A549 (cell line): ENCODE data around the gene RFXAP. TPM values are rescaled to one million over a fixed set of nuclear protein-coding genes. Genes with fewer than 3 reads are reported as not detected.

Experiments used
- ATAC-seq, 2 experiments: fragments of 200-7000 bp in 1 of 2; fragments of >200 bp in 1 of 2; cut with Nextera tagmentation in 1 of 2; cut with Tn5 transposase in 1 of 2; 3 replicates each; pipeline versions ENCODE4 v1.8.0 to v1.9.1; 2018 to 2020; ENCODE audit warnings: mild to moderate bottlenecking in 1 of 2, moderate library complexity in 1 of 2
- CTCF ChIA-PET: fragments of 300-600 bp; sonication (Branson Sonifier 250); formaldehyde crosslinking; extraction: SDS; loops from one replicate; lab custom pipeline; 2021; ENCODE audit warnings: antibody characterized with exemption, inconsistent platforms; lab: Yijun Ruan, JAX
- POLR2A ChIA-PET: fragments of 350-600 bp; formaldehyde crosslinking; extraction: SDS; loops from one replicate; lab custom pipeline; 2021; ENCODE audit warnings: antibody characterized with exemption, inconsistent platforms; lab: Yijun Ruan, JAX
- DNase-seq, 2 experiments: peaks; one replicate each; pipeline versions ENCODE4 v3.0.0 to v3.0.0-alpha.2; 2011 to 2016; ENCODE audit warnings: low read depth in 1 of 2, low spot score in 1 of 2
- FAIRE-seq: peaks from 2 replicates; lab custom pipeline; 2011; peaks lifted over from hg19 to GRCh38; lab: Jason Lieb, UNC
- H3K27ac ChIP-seq, 2 experiments: fragments of >200 bp; sonication (Bioruptor Twin); formaldehyde crosslinking; 3 replicates each; pipeline ENCODE4 v1.5.1; 2016 to 2017
- H3K4me1 ChIP-seq: fragments of >200 bp; sonication (Bioruptor Twin); formaldehyde crosslinking; 3 replicates; pipeline ENCODE4 v1.6.1; 2016
- H3K4me2 ChIP-seq: fragments of >200 bp; sonication (Bioruptor Twin); formaldehyde crosslinking; 3 replicates; pipeline ENCODE4 v1.6.1; 2016
- H3K4me3 ChIP-seq: fragments of >200 bp; sonication (Bioruptor Twin); formaldehyde crosslinking; 3 replicates; pipeline ENCODE4 v1.5.1; 2016
- H3K9me3 ChIP-seq: fragments of >200 bp; sonication (Bioruptor Twin); formaldehyde crosslinking; 3 replicates; pipeline ENCODE4 v1.6.1; 2016
- ATOH8 ChIP-seq: fragments of 250-450 bp; sonication (Bioruptor Pico); IDR thresholded peaks from 2 replicates; pipeline ENCODE4 v1.5.0; 2020; ENCODE audit warnings: low read depth, mild to moderate bottlenecking, moderate library complexity
- CBX2 ChIP-seq: fragments of 200-600 bp; sonication (generic); IDR thresholded peaks from 2 replicates; pipeline ENCODE4 v1.6.1; 2016; ENCODE audit warnings: low read depth, mild to moderate bottlenecking, borderline replicate concordance
- CEBPB ChIP-seq, 2 experiments: fragments of >200 bp in 1 of 2; sonication (Bioruptor Twin) in 1 of 2; formaldehyde crosslinking in 1 of 2; IDR thresholded peaks; 2 replicates each; pipeline ENCODE4 v1.6.1; 2012 to 2016
- CHD4 ChIP-seq: fragments of 200-600 bp; sonication (generic); IDR thresholded peaks from 2 replicates; pipeline ENCODE4 v1.6.1; 2016; ENCODE audit warnings: antibody characterized with exemption, mild to moderate bottlenecking, borderline replicate concordance
- E2F6 ChIP-seq: IDR thresholded peaks from 2 replicates; pipeline ENCODE4 v1.6.1; 2012; ENCODE audit warnings: low read depth, borderline replicate concordance
- EHF ChIP-seq: fragments of 250-450 bp; sonication (Bioruptor Pico); IDR thresholded peaks from 2 replicates; pipeline ENCODE4 v1.5.0; 2020; ENCODE audit warnings: mild to moderate bottlenecking
- EHMT2 ChIP-seq: fragments of 200-600 bp; sonication (generic); IDR thresholded peaks from 2 replicates; pipeline ENCODE4 v1.6.1; 2016; ENCODE audit warnings: antibody characterized with exemption, low read depth, mild to moderate bottlenecking, moderate library complexity
- ELK1 ChIP-seq: fragments of 150-350 bp; IDR thresholded peaks from 2 replicates; pipeline ENCODE4 v1.6.1; 2014; ENCODE audit warnings: low read depth, mild to moderate bottlenecking, low read length
- ESRRA ChIP-seq: fragments of 150-350 bp; IDR thresholded peaks from 2 replicates; pipeline ENCODE4 v1.6.1; 2014; ENCODE audit warnings: mild to moderate bottlenecking, low read length, borderline replicate concordance
- FOXS1 ChIP-seq: fragments of 250-450 bp; sonication (Bioruptor Pico); IDR thresholded peaks from 2 replicates; pipeline ENCODE4 v1.5.0; 2020; ENCODE audit warnings: mild to moderate bottlenecking, moderate library complexity
- HDAC2 ChIP-seq: fragments of 200-600 bp; sonication (generic); IDR thresholded peaks from 2 replicates; pipeline ENCODE4 v1.6.1; 2016
- HEYL ChIP-seq: fragments of 250-450 bp; sonication (Bioruptor Pico); IDR thresholded peaks from 2 replicates; pipeline ENCODE4 v1.8.0; 2021; ENCODE audit warnings: mild to moderate bottlenecking, moderate library complexity
- HMGXB4 ChIP-seq: fragments of 250-450 bp; sonication (Bioruptor Pico); IDR thresholded peaks from 2 replicates; pipeline ENCODE4 v1.5.0; 2021; ENCODE audit warnings: mild to moderate bottlenecking, moderate library complexity, borderline replicate concordance
- HOXB13 ChIP-seq: fragments of 250-450 bp; sonication (Bioruptor Pico); IDR thresholded peaks from 2 replicates; pipeline ENCODE4 v1.5.0; 2020; ENCODE audit warnings: low read depth, mild to moderate bottlenecking, moderate library complexity
- MAX ChIP-seq: IDR thresholded peaks from 2 replicates; pipeline ENCODE4 v1.6.1; 2012
- MAZ ChIP-seq: fragments of 150-350 bp; IDR thresholded peaks from 2 replicates; pipeline ENCODE4 v1.6.1; 2014; ENCODE audit warnings: antibody characterized with exemption, low read depth, low read length, borderline replicate concordance
- MYC ChIP-seq: IDR thresholded peaks from 2 replicates; pipeline ENCODE4 v1.6.1; 2012; ENCODE audit warnings: mild to moderate bottlenecking, inconsistent platforms, low read length, improper control_type of control experiment, borderline replicate concordance
- NFE2L2 ChIP-seq: fragments of 150-350 bp; conservative IDR thresholded peaks from 2 replicates; pipeline ENCODE4 v1.6.1; 2014; ENCODE audit warnings: low read length
- NR3C1 ChIP-seq: fragments of >200 bp; sonication (Bioruptor Twin); formaldehyde crosslinking; IDR thresholded peaks from 3 replicates; pipeline ENCODE4 v1.6.1; 2017
- POLR2AphosphoS2 ChIP-seq: conservative IDR thresholded peaks from 2 replicates; pipeline ENCODE4 v1.6.1; 2012; ENCODE audit warnings: low read length, improper control_type of control experiment, inconsistent platforms
- RAD21 ChIP-seq, 2 experiments: fragments of >200 bp in 1 of 2; sonication (Bioruptor Twin) in 1 of 2; formaldehyde crosslinking in 1 of 2; IDR thresholded peaks in 1 of 2; conservative IDR thresholded peaks in 1 of 2; 2 replicates in 1 of 2; 3 replicates in 1 of 2; pipeline ENCODE4 v1.6.1; 2012 to 2018; ENCODE audit warnings: inconsistent platforms in 1 of 2
- TFCP2L1 ChIP-seq: fragments of 250-450 bp; sonication (Bioruptor Pico); IDR thresholded peaks from 2 replicates; pipeline ENCODE4 v1.5.0; 2021; ENCODE audit warnings: mild to moderate bottlenecking
- TP53 ChIP-seq: fragments of 250-450 bp; sonication (Bioruptor Pico); IDR thresholded peaks from 2 replicates; pipeline ENCODE4 v1.5.0; 2021; ENCODE audit warnings: mild to moderate bottlenecking, moderate library complexity
- USF2 ChIP-seq: fragments of 450-650 bp; IDR thresholded peaks from 2 replicates; pipeline ENCODE4 v1.6.1; 2014; ENCODE audit warnings: antibody characterized with exemption
- ZFP36 ChIP-seq: fragments of 450-650 bp; IDR thresholded peaks from 2 replicates; pipeline ENCODE4 v1.6.1; 2014; ENCODE audit warnings: borderline replicate concordance; ENCODE audit not compliant: partially characterized antibody
- ZNF302 ChIP-seq: fragments of 250-450 bp; sonication (Bioruptor Pico); IDR thresholded peaks from 2 replicates; pipeline ENCODE4 v1.9.0; 2021; ENCODE audit warnings: inconsistent platforms, mild to moderate bottlenecking, moderate library complexity
- ZSCAN20 ChIP-seq: fragments of 250-450 bp; sonication (Bioruptor Pico); IDR thresholded peaks from 2 replicates; pipeline ENCODE4 v1.8.0; 2022; ENCODE audit warnings: mild to moderate bottlenecking, moderate library complexity
- WGBS: methylation state at CpG from one replicate; pipeline ENCODE4 v1.1.6; 2017; ENCODE audit errors: missing lambda C conversion rate; 5-methylcytosine and 5-hydroxymethylcytosine counted together
- polyA plus RNA-seq, 4 experiments: library from polyadenylated mRNA; depleted of rRNA in 3 of 4; stranded (reverse); fragments of >200 nt; fragmentation: RNase III in 1 of 4; extraction: RNeasy Plus Mini Kit Qiagen cat#74134 plus additional on column Dnase treatment in 1 of 4; gene quantifications; 2 replicates in 3 of 4; 3 replicates in 1 of 4; pipeline ENCODE4 v1.2.3, GENCODE V29; 2011 to 2017

The RFXAP gene
- polyA plus RNA-seq, 2 of the 4 experiments (the other 2 are of a cell fraction), result 2.5 TPM

- no peak for FAIRE-seq
- ChIA-PET CTCF (no interaction called here), POLR2A (no interaction called here)
- ATAC-seq, result peak in 1 of 2 experiments; percentile 10; a peak in 2 of 6 replicates
- Histone ChIP-seq H3K4me3 (peak overlapping the region; percentile 70), H3K9me3 (no peaks in the 10 kb centered on the region), H3K4me2 (peak overlapping the region; percentile 94), H3K27ac (no peak overlapping the region), H3K4me1 (peaks cover 9% of the 10 kb centered on the region; the same call in 1 of the 3 replicates)
- WGBS, result 77% methylated on average over 4 of the region's 4 CpGs
- TF ChIP-seq MAZ (no peak), ELK1 (no peak), USF2 (no peak), EHF (no peak), MYC (no peak)
- DNase-seq, result no peak
Observed at GRCh38 chr13:36820222-36820621, 1.2 kb downstream of the RFXAP start.

- 97% methylated on average over 3 of the region's 3 CpGs for WGBS
- H3K9me3 ChIP-seq, result no peaks in the 10 kb centered on the region
- POLR2A ChIA-PET, result no interaction called here
- CTCF ChIA-PET, result interaction anchor here (0.6 kb wide), 1 partner anchor 130 kb away, joined by 5 read pairs; no protein-coding TSS in a partner anchor
- DNase-seq, result no peak
- FAIRE-seq, result no peak
- TF ChIP-seq MAZ (no peak), CEBPB (IDR thresholded peaks at IDR 0.05) (no peak), MYC (no peak), CBX2 (no peak), ZSCAN20 (CRISPR knock-in tag) (no peak), ATOH8 (CRISPR knock-in tag) (no peak), NFE2L2 (no peak), HMGXB4 (CRISPR knock-in tag) (no peak), POLR2AphosphoS2 (no peak)
- TF ChIP-seq, all 56 proteins: peak for 0
- peaks cover 9% of the 10 kb centered on the region; the same call in 1 of the 3 replicates for H3K4me1 ChIP-seq
- H3K4me3 ChIP-seq, result no peak overlapping the region
- H3K27ac ChIP-seq, result no peak overlapping the region
- ATAC-seq, result no peak
- H3K4me2 ChIP-seq, result no peak overlapping the region
Observed at GRCh38 chr13:36822785-36823184, 3.8 kb downstream of the RFXAP start.

- no peak overlapping the region for H3K4me3 ChIP-seq
- no peaks in the 10 kb centered on the region for H3K4me1 ChIP-seq
- H3K27ac ChIP-seq, result no peak overlapping the region
- H3K4me2 ChIP-seq, result no peak overlapping the region
- DNase-seq (no peak), ATAC-seq (no peak), FAIRE-seq (no peak)
- 100% methylated on average over 1 of the region's 1 CpG for WGBS
- TF ChIP-seq HDAC2 (no peak), FOXS1 (CRISPR knock-in tag) (no peak), NR3C1 (no peak), RAD21 (conservative IDR thresholded peaks at IDR 0.05 in 1 of 2, IDR thresholded peaks at IDR 0.05 in 1 of 2) (no peak), CHD4 (no peak), HOXB13 (CRISPR knock-in tag) (no peak), CEBPB (IDR thresholded peaks at IDR 0.05) (no peak), ZFP36 (no peak), TP53 (CRISPR knock-in tag) (no peak), ZNF302 (CRISPR knock-in tag) (no peak), MAX (no peak), E2F6 (no peak), EHMT2 (no peak), USF2 (no peak), TFCP2L1 (no peak), HEYL (CRISPR knock-in tag) (no peak), ESRRA (no peak)
- POLR2A ChIA-PET, result no interaction called here
- no peaks in the 10 kb centered on the region for H3K9me3 ChIP-seq
- CTCF ChIA-PET, result no interaction called here
Observed at GRCh38 chr13:36829753-36830152, 10.7 kb downstream of the RFXAP start.
